ENCODE data around the gene PSG4.
"Not testable (repeated sequence)": the region's sequence is repeated elsewhere in the genome, so short reads cannot be mapped to it uniquely, and the experiment has no call there.

Gene PSG4

DNA sequence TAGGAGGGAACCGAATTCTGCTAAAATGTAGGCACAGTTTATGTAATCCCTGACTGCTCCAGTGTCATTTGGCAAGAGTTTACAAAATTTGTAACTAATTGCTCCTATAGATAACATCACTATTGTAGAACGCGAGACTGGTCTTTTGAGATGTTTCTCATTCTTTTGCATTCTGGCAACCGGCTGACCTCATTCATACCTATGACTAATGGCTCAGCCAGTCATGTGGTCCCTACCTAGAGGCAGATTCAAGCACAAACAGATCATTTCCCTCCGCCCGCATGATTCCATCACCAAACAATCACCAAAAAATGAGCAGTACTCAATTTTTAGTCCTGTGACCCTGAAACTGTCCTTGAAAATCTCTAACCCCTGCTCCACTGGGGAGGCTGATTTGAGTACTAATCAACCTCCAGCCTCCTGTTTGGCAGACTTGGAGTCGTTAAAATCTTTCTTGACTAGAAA, 4.1 kb downstream of the PSG4 start:
- DNase-seq; intact Hi-C loops (cut with DNase I): not testable (repeated sequence)

DNA sequence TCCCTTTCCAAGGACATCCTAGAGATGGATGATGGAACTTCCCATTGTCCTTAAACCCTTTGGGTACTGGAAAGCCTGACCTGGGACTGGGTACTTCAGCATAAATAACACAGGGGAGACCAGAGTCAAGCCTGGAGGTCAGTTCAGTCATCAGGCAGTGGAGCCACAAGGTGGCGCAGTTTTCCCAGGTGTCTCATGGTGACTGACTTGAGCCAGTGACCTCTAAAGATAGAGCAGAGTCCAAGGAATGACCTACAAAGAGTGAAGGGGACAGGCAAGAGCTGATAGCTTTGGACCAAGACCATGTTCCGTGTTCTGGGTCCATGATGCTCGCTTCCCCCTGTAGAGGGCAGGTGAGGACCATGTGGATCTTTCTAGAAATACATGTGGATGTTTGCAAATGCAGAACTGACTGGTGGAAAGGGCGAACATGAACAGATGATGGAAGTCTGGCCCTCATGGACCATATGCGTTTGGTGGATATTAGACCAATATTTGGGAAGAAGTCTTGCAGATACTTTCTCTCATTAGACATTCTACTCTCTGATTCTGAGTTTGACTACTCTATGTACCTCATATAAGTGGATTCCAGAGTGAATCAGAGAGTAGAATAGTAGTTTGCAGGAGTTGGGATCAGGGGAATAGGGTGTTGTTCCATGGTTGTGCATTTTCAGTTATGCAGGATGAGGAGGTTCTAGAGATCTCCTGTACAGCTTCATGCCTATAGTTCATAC, 6.6 kb downstream of the PSG4 start:
- DNase-seq; intact Hi-C loops (cut with DNase I): not testable (repeated sequence)

DNA sequence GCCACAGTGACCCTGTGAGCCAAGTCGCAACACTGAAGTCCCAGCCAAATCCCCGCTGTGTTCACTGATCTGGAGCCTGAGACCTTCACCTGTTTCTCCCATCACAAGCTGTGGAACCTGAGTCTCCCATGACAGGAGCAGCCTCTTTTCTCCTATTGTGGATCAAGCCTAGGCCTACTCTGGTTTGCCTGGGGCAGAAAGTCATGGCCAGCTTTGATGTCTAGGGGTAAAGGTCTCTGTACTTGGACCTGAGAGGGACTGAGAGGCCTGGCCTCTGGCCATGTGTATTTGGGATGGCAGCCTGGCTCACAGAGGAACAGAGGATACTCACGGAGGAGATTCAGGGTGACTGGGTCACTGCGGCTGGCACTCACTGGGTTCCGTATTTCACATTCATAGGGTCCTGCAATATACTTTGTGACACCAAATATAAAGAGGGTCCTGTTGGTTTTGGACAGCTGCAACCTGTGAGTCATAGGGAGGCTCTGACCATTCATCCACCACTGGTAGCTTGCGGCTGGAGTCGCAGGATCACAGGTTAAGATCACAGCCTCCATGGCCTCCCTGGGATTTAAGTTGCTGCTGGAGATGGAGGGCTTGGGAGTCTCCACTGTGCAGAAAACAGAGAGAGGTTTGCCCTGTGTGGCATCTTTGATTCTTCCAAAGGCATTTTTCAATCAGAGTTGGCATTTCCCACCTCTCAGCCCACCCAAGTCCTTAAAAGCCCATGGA, 7.6 kb downstream of the PSG4 start:
- DNase-seq; intact Hi-C loops (cut with DNase I): not testable (repeated sequence)

DNA sequence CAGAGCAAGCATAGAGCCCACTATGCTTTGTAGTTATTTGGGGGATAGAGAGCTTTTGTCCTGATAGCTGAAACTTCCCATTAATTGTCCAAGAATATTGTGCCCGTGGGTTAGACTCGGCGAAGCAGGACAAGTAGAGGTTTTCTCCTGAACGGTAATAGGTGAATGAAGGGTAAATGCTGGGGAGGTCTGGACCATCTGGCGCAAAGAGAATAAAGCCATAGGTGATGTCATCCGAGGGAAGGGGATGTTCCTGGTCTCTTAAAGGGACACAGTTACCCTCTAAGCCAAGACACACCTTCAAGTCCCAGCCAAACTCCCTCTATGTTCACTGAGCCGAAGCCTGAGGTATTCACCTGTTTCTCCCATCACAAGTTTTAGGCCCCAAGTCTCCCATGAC, 11.0 kb downstream of the PSG4 start:
- intact Hi-C loops (cut with DNase I); DNase-seq: not testable (repeated sequence)

DNA sequence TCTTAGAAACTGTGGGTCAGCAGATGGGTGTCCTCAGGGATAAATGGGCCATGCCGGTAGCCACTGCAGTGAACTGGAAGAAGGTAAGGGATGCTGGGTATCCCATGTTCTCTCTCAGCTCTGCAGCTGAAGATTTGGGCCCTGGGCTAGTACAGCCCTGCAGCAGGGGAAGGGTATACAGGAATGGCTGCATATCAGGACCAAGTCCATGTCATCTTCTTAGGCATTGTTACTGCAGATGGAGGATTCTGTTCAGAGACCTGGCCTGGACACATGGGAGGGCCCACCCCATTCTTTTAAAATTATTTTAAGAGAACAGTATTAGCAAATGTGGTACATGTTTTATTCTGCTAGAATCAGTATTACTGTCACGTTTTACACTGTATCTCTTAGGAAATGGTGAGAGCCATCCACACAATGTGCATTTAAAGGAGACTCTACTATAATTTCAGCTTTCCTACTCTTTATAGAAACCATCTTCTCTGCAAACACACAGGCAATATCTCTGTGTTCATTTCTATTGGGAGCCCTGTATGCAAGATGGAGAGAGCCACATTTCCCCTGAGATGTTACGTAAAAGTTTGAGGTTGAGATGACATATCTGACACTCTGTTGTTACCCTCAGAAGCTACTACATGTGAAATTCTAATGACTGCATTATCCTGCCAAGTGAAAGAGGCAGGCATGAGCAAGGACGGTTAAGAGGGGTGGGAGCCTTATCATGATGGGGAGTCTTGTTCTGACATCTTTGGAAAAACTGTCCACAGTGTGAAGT, 12.9 kb downstream of the PSG4 start:
- DNase-seq, result not testable (repeated sequence)

DNA sequence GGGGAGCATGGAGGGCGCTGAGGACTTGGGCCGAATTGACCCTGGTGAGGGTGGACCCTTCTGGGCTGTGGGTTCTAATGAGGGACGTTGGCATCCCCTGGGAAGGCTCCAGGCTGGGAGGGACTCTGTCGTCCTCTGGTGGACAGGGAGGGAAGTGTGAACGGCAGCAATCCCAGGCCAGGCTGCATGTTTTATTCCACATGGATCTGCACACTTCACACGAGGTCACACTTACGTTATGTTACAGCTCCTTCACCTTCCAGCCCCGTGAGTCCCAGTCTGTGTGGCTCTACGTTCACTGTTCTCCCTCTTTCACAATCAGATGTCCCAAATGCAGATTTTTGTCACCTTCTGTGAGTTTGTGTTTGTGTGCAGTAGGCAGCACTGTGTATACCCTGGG, 17.3 kb downstream of the PSG4 start:
- intact Hi-C loops (cut with DNase I); DNase-seq: not testable (repeated sequence)

More for the DNA sequence above, 12.9 kb downstream of the PSG4 start:
- intact Hi-C loops (cut with DNase I), result not testable (repeated sequence)

DNA sequence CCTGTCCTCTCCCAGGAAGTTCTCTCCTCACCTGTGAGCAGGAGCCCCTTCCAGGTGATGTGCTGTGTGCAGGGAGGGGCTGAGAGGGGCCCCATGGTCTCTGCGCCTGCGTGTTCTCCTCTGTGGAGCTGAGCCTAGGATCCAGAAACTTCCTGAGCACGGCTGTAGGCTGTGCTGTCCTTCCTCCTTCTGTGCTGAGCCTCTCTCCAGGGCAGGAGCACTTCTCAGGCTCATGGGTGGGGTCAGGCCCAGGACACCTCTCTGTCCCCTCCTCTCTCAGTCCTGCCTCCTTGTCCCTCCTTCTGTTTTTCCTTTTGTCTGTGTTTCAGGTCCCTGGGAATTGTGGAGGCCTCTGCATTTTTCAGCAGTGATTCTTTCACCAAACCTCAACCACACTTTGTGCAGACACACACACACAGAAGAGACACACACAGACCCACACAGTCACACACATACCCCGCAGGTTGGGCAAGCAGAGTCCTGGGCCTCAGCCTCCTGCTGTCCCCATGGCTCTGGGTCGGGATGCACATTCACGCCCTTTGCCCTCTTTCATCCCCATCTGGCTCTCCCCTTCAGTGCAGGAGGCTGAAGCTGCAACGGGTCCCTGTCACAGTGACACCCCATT, 19.0 kb downstream of the PSG4 start, which contains the start of gene PSG5:
PSG5 (minus strand) TSS at position 226 of the 625 bp plus-strand sequence; CDS start at position 95, 131 bp downstream.
- intact Hi-C loops (cut with DNase I); DNase-seq: not testable (repeated sequence)

DNA sequence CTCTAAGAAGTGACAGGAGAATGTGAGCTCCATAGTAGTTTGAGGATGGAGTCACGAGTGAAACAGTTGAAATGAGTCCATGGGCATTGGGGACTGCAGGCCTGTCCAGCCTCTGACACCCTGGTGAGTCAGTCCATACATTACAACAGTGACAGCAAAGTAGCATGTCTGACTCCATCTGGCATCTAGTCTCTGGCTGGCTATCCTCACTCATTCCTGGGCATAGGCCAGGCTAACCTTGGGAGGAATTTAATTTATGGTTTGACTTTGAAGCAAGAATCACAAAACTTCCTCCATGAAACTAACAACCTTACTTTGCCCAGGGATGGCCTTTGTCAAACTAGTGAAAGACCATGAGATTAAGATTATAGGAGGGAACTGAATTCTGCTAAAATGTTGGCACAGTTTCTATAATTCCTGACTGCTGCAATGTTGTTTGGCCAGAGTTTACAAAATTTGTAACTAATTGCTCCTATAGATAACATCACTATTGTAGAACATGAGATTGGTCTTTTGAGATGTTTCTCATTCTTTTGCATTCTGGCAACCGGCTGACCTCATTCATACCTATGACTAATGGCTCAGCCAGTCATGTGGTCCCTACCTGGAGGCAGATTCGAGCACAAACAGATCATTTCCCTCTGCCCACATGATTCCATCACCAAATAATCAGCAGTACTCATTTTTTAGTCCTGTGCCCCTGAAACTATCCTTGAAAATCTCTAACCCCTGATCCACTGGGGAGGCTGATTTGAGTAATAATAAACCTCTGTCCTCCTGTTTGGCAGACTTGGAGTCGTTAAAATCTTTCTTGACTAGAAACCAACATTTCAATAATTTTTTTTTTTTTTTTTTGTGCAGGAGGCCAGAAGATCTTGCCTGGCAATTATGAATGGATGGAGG, 23.3 kb downstream of the PSG4 start:
- intact Hi-C loops (cut with DNase I); DNase-seq: not testable (repeated sequence)

DNA sequence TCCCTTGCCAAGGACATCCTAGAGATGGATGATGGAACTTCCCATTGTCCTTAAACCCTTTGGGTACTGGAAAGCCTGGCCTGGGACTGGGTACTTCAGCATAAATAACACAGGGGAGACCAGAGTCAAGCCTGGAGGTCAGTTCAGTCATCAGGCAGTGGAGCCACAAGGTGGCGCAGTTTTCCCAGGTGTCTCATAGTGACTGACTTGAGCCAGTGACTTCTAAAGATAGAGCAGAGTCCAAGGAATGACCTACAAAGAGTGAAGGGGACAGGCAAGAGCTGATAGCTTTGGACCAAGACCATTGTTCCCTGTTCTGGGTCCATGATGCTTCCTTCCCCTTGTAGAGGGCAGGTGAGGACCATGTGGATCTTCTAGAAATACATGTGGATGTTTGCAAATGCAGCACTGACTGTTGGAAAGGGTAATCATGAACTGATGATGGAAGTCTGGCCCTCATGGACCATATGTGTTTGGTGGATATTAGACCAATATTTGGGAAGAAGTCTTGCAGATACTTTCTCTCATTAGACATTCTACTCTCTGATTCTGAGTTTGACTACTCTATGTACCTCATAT, 25.8 kb downstream of the PSG4 start:
- DNase-seq; intact Hi-C loops (cut with DNase I): not testable (repeated sequence)

DNA sequence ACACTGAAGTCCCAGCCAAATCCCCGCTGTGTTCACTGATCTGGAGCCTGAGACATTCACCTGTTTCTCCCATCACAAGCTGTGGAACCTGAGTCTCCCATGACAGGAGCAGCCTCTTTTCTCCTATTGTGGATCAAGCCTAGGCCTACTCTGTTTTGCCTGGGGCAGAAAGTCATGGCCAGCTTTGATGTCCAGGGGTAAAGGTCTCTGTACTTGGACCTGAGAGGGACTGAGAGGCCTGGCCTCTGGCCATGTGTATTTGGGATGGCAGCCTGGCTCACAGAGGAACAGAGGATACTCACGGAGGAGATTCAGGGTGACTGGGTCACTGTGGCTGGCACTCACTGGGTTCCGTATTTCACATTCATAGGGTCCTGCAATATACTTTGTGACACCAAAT, 26.9 kb downstream of the PSG4 start:
- intact Hi-C loops (cut with DNase I); DNase-seq: not testable (repeated sequence)

DNA sequence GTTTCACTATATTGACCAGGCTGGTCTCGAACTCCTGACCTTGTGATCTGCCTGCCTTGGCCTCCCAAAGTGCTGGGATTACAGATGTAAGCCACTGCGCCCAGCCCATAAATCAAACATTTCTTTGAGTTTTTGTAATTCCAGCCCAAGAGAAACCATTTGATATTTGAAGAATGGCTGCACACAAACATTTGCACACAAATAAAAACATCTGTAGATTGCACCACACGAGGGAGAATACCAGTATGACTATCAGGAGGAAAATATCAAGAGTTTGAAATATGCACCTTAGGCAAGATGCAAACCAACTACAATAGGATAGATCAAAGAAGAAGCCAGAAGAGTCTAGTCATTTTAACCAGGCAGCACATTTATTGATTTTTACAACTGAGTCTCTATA, 39.5 kb downstream of the PSG4 start:
- DNase-seq; intact Hi-C loops (cut with DNase I): not testable (repeated sequence)

DNA sequence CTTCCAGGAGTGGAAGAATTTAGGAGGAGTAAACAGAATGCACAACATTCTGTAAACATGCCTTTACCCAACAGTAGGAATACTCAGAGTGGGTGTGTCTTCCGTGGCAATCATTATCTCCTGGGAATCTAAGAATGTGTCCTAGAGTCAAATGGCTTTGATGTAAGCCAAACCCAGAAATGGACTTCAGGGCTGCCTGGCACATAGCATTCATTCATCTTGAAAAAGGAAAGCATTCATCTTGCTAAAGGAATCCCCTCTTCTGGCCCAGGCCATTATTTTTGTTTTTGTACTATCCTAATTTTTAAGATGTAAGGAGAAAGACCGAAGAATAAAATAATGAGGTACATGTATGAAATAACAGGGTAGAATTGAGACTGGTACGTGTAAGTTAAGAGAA, 42.3 kb downstream of the PSG4 start:
- intact Hi-C loops (cut with DNase I); DNase-seq: not testable (repeated sequence)

DNA sequence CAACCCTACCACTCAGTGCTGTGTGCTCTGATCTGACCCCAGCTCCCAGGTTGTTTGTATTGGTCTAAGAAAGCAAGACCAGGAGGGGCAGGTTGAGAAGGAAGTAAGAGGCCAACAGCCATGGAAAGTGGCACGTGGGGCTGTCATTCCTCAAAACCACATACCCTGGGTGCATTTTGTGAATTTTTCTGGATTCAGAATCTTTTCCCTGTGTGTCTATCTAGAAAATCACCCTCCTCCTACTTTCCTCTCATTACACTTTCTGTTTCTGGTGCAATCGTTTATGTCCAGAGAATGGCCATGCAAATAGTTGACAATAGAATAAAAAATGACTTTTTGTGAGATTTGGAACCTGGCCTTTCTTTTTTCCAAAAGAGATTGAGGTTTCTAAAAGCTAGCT, 43.2 kb downstream of the PSG4 start:
- intact Hi-C loops (cut with DNase I), result not testable (repeated sequence)

DNA sequence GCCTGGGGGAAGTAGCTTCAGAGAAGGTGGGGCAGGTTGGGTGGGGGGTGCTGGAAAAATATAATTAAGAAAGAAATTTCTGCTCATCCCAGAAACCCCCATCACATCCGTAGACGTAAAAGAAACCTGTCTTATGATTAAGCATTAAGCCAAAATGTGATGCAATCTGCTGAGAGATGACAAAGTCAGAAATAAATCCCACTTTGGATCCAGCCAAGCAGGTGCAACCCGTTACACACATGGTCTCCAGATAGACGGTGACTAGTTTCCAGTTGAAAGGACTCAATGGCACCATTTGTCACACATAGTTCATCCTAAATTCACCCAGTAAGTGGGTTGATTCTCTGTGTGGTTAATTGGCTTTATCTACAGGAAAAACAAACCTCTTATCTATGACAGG, 53.2 kb downstream of the PSG4 start:
- intact Hi-C loops (cut with DNase I), result no loop called here
- no peak for DNase-seq

More for the DNA sequence above, 43.2 kb downstream of the PSG4 start:
- DNase-seq, result not testable (repeated sequence)

DNA sequence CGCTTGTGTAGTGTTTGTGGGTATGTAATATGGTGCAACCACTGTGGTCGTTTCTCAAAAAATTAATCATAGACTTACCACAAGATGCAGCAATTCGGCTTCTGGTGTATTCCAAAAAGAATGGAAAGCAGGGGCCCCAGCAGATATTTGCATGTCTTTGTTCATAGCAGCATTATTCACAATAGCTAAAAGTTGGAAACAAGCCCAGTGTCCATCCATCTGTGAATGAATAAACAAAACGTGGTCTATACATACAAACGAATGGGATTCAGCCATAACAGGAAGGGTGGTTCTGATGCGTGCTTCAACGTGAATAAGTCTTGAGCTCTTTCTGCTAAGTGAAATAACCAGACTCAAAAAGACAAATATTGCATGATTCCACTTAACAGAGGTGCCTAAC, 55.6 kb downstream of the PSG4 start:
- DNase-seq; intact Hi-C loops (cut with DNase I): not testable (repeated sequence)

DNA sequence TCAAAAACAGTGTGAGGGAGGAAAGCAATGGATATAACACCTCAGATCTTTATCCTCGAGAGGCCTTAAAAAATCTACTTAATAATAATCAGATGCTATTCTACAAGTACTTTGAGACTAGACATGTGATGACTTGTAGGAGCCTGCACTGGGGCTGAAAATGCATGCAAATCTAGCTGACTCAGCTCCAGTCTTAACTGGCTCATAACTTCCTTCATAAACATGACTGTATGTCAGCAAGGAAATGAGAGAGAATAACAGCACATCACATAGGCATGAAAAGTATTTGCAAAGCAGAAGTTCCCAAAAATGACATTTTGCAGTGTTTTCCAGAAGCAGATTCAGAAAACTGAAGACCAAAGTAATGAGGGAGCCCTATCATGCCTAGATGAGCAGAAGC, 57.2 kb downstream of the PSG4 start:
- intact Hi-C loops (cut with DNase I), result no loop called here
- DNase-seq, result no peak

Data from posterior cingulate gyrus (tissue), 11 donors.